ENCODE data around the gene FOXL3.
"Not testable (repeated sequence)": the region's sequence is repeated elsewhere in the genome, so short reads cannot be mapped to it uniquely, and the experiment has no call there.

The FOXL3 gene

DNA sequence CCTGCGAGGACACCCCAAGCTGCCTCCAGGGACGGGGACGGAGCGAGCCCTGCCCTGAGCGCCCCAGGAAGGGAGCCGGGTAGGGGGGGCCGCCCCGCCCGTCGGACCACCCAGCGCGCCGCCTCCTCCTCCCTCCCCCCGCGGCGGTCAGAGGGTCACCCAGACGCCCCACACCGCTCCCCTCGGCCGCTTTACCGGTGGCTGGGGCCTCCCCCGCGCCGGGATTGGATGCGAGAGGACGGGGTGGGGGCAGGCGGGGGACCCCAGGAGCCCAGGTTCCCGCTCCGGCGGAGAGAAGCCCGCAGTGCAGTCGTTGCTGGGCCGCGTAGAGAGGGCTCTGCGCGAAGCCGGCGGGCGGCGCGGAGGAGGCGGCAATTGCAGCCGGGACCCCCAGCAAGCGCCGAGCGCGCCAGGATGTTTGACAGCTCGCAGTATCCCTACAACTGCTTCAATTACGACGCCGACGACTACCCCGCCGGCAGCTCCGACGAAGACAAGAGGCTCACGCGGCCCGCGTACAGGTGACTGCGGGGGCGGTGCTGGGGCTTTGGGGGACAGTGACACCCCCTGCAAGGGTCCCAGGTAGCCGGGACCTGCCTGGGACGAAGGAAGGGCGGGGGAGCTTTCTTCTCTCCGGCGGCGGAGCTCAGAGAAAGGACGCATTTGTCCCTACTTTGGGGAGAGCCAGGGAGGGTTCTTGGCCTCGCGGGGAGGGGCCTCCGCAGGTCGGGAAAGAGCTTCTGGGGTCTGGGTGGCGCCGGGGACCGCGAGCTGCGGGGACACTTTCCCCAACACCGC, at the start of gene FOXL3:
Gene FOXL3 (plus strand): TSS at position 415 of the 798 bp plus-strand sequence. CDS start 0 bp downstream, at position 415.
- TF ChIP-seq ZFX (IDR thresholded peaks at IDR 0.05; ENCODE audit: borderline replicate concordance) (no peak), CTCF (IDR thresholded peaks at IDR 0.05) (no peak)
- H3K27ac ChIP-seq = no peak within 1 kb of the TSS

DNA sequence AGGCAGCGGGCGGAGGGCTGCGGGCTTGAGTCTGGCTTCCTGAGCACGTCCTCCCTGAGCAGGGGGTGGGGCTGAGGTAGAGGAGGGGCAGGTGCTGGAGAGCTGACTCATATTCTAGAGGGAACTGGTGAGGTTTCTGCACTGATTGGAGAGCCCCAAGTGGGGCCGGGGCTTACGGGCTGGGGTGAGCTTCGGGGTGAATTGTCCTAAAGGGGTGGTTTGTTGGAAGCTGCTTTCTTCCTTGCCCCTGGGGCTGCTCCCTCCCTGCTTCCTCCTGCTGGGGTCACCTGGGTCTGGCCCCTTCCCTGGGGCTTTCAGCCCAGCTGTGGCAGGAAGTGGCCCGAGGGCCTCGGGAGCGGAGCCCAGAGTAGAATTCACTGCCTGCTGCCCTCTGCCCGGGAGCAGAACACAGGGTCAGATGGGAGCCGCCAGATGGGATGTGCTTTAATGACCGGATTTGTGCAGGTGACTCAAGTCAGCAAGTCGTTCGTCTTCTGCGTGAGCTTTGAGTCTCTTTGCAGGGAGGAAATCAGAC, 49.0 kb upstream of the FOXL3 start:
- TF ChIP-seq ZFX (IDR thresholded peaks at IDR 0.05; ENCODE audit: borderline replicate concordance) (no peak), CTCF (IDR thresholded peaks at IDR 0.05) (no peak)
- H3K27ac ChIP-seq = no peak overlapping the region

- no peak for TF ChIP-seq ZFX (IDR thresholded peaks at IDR 0.05; ENCODE audit: borderline replicate concordance)
- TF ChIP-seq CTCF (IDR thresholded peaks at IDR 0.05) = no peak
- H3K27ac ChIP-seq = no peak overlapping the region
These were observed 48.5 kb upstream of the FOXL3 start for GRCh38 chr7:241513-241912.

GRCh38 chr7:242826-243579, 47.0 kb upstream of the FOXL3 start:
- not testable (repeated sequence) for H3K27ac ChIP-seq

GRCh38 chr7:243580-243978, 46.4 kb upstream of the FOXL3 start:
- H3K27ac ChIP-seq = not testable (repeated sequence)

DNA sequence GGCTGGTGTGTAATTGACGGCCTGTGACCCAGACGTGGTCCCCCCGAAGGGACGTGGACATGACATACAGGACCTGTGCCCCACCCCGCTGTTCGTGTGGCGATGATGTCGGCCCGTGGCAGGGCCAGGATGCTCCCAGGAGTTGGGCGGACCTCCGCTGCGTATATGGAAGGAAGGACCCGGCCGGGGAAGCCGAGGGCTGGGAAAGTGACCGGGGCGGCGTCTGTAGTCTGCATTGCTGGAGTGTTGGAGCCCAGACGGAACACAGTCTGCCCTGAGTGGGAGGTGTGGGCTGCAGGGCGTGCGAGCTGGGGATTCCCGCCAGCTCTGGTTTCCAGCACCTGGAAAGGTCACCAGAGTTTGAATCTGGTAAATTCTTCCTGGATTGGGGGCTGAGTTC, 45.0 kb upstream of the FOXL3 start:
- no peak overlapping the region for H3K27ac ChIP-seq
- TF ChIP-seq ZFX (IDR thresholded peaks at IDR 0.05; ENCODE audit: borderline replicate concordance) (no peak), CTCF (IDR thresholded peaks at IDR 0.05) (no peak)

DNA sequence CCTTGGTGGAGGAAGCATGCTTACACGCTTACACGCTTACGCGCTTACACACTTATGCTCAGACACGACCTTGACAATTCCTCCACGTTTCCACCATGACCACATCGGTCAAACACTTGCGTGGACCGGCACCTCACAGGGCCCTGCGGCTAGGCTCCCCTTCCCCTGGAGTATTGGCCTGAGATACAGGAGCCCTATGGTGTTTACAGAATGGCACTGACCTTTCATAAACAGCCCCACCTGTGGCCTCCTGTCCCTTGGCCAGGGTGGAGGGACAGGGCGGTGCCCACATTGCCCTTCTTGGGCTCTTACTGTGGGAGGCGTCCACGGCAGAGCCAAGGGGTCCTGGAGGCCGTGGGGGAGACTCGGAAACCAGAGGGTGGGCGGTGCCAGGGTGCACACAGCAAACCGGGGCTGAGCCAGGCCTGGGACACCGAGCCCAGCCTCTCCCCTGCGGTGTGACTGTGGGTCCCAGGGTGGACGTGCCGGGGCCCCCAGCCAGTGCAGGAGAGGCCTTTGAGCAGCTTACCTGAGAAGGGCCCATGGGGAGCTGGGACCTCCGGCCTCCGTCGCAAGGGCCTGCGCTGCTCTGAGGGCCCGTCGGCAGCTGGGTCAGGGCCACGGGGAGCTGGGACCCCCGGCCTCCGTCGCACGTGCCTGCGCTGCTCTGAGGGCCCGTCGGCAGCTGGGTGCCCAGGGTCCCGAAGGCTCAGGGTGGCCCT, 44.2 kb upstream of the FOXL3 start:
- TF ChIP-seq ZFX (IDR thresholded peaks at IDR 0.05; ENCODE audit: borderline replicate concordance) = no peak
- TF ChIP-seq CTCF (IDR thresholded peaks at IDR 0.05) = no peak
- no peak overlapping the region for H3K27ac ChIP-seq

DNA sequence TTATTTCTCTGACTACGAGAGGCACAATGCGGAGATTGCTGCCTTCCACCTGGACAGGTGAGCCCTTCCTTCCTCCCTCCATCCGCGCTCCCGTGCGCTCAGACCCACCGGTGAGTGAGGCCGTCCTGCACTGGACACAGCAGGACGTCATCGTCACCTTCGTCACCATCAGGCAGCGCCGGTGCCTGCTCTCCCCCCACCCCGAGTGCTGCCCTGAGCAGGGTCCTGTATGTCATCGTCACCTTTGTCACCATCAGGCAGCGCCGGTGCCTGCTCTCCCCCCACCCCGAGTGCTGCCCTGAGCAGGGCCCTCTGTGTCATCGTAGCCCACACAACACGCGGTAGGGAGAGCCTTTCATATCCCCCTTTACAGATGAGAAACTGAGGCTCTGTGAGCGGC, 43.5 kb upstream of the FOXL3 start:
- no peak overlapping the region for H3K27ac ChIP-seq
- no peak for TF ChIP-seq CTCF (IDR thresholded peaks at IDR 0.05)
- no peak for TF ChIP-seq ZFX (IDR thresholded peaks at IDR 0.05; ENCODE audit: borderline replicate concordance)
